Neural progenitor cell (in vitro differentiated cells): ENCODE data around the gene ARSJ.

Experiments
- EZH2 ChIP-seq: fragments of 200-600 bp; sonication (generic); IDR thresholded peaks from 2 replicates; pipeline ENCODE4 v1.6.1; 2017; ENCODE audit warnings: antibody characterized with exemption, mild to moderate bottlenecking, moderate library complexity
- TF ChIP-seq, protein P1 (sequence below): fragments of 200-600 bp; sonication (generic); IDR thresholded peaks from 2 replicates; pipeline ENCODE4 v1.5.1; 2017; ENCODE audit warnings: antibody characterized with exemption, mild to moderate bottlenecking

DNA sequence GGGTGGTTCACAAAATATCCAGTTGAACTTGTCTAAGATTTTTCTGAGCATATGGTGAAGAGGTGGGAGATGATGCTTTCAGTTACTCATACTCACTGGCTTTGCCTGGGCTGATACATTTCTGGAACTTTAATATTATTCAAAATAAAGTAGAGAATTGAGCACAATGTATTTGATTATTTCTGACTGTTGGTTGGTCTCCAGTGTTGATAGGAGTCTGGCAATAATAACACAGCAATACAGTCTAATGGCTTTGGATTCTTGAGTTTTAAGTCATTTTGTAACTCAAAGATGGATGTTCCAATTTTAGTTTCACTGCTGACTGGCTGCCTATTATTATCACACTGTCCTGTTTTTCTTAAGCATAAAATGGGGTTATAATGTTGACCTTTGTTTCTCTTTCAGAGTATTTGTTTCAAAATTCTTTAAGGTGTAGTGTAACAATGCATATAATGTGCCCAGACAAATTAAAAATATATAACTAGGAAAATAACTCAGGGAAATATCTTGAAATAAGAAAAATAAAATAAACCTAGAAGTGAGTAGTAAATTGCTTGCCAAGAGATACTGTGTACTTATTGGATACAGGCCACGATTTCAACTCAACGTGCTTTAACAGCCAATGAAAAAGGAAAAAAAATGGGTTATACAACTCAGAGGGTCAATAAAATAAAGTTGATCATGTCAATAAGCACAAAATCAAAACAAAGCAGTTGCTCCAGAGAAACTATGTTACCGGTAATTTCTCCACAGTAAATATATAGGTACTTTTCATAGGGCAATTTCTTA lies 99.0 kb downstream of the ARSJ start:
- TF ChIP-seq, protein P1, sequence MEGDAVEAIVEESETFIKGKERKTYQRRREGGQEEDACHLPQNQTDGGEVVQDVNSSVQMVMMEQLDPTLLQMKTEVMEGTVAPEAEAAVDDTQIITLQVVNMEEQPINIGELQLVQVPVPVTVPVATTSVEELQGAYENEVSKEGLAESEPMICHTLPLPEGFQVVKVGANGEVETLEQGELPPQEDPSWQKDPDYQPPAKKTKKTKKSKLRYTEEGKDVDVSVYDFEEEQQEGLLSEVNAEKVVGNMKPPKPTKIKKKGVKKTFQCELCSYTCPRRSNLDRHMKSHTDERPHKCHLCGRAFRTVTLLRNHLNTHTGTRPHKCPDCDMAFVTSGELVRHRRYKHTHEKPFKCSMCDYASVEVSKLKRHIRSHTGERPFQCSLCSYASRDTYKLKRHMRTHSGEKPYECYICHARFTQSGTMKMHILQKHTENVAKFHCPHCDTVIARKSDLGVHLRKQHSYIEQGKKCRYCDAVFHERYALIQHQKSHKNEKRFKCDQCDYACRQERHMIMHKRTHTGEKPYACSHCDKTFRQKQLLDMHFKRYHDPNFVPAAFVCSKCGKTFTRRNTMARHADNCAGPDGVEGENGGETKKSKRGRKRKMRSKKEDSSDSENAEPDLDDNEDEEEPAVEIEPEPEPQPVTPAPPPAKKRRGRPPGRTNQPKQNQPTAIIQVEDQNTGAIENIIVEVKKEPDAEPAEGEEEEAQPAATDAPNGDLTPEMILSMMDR, result no peak
- no peak for TF ChIP-seq EZH2
